Colonic mucosa (tissue), 4 donors: ENCODE results near the gene PKHD1. TPM values are rescaled to one million over a fixed set of nuclear protein-coding genes. Genes with fewer than 3 reads are reported as not detected.

Experiments used
- DNase-seq: peaks from one replicate; pipeline ENCODE4 v3.0.0-alpha.2; 2020
- H3K27ac ChIP-seq: fragments of 200-600 bp; one replicate; pipeline ENCODE4 v1.8.0; 2021
- H3K27me3 ChIP-seq: fragments of 200-600 bp; one replicate; pipeline ENCODE4 v1.8.0; 2021
- H3K36me3 ChIP-seq: fragments of 200-600 bp; one replicate; pipeline ENCODE4 v1.8.0; 2021
- H3K4me1 ChIP-seq: fragments of 200-600 bp; one replicate; pipeline ENCODE4 v1.8.0; 2021; ENCODE audit warnings: mild to moderate bottlenecking
- H3K4me3 ChIP-seq: fragments of 200-600 bp; one replicate; pipeline ENCODE4 v1.8.0; 2021
- H3K9ac ChIP-seq, 2 donors: one replicate each; pipeline ENCODE4 v1.7.0; 2013; ENCODE audit warnings: control low read depth in 2 of 2, low read depth in 2 of 2, low read length in 2 of 2
- H3K9me3 ChIP-seq: fragments of 200-600 bp; one replicate; pipeline ENCODE4 v1.8.0; 2021
- CTCF ChIP-seq: fragments of 200-600 bp; IDR thresholded peaks from one replicate; pipeline ENCODE4 v1.8.0; 2022; ENCODE audit warnings: antibody characterized with exemption, mild to moderate bottlenecking
- intact Hi-C: fragments of 100-400 bp; cut with DNase I; formaldehyde crosslinking; loops from one replicate; pipeline ENCODE4 v1.14.1; 2022
- total RNA-seq, 2 donors: library from RNA; stranded (reverse); fragmentation: NEBNext Ultra II Directional in 1 of 2; extraction: Animal tissue kit (Norgen Biotek cat#: 25700) in 1 of 2; gene quantifications; one replicate each; pipeline ENCODE4 v1.2.1, GENCODE V29; 2021
- donor health status: healthy.
- donor health status: DM: no; HTN: no; CAD: no.
- donor health status: DM: no; HTN: no; CAD: no.

PKHD1 gene
- total RNA-seq, 2 donors from 2014 or later = 0.08 to 0.10 TPM

GRCh38 chr6:51824940-51825339 is 262.5 kb downstream of the PKHD1 start:
- no peaks in the 10 kb centered on the region for H3K4me1 ChIP-seq

DNA sequence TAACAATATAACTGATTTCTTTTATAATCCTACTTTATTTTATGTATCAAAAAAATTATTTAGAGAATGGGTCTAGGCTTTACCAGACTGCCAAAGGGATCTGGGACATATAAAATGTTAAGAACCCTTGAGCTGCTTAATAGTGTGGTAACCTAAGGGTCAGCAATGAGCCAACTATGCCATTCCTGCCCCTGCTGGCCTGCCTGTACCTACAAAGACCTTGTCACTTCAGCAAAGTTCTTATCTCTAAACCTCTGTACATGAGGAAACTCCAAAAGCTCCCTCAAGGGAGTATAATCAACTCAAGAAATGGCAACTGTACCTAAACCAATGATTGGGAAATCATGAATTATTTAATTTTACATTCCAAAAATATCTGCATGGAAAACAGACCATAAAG is 266.9 kb downstream of the PKHD1 start:
- intact Hi-C loops = no loop called here
- Histone ChIP-seq H3K27ac (no peak overlapping the region), H3K4me1 (no peaks in the 10 kb centered on the region), H3K9ac (no peak overlapping the region), H3K4me3 (no peak overlapping the region), H3K9me3 (no peaks in the 10 kb centered on the region), H3K36me3 (no peaks in the 10 kb centered on the region), H3K27me3 (no peaks in the 10 kb centered on the region)
- TF ChIP-seq CTCF = no peak
- DNase-seq = no peak

More at GRCh38 chr6:51824940-51825339, 262.5 kb downstream of the PKHD1 start:
- no peaks in the 10 kb centered on the region for H3K36me3 ChIP-seq
- intact Hi-C loops = no loop called here
- no peak overlapping the region for H3K27ac ChIP-seq
- no peak overlapping the region for H3K9ac ChIP-seq
- no peak for DNase-seq
- H3K4me3 ChIP-seq = no peak overlapping the region
- no peaks in the 10 kb centered on the region for H3K27me3 ChIP-seq
- TF ChIP-seq CTCF = no peak
- H3K9me3 ChIP-seq = no peaks in the 10 kb centered on the region

DNA sequence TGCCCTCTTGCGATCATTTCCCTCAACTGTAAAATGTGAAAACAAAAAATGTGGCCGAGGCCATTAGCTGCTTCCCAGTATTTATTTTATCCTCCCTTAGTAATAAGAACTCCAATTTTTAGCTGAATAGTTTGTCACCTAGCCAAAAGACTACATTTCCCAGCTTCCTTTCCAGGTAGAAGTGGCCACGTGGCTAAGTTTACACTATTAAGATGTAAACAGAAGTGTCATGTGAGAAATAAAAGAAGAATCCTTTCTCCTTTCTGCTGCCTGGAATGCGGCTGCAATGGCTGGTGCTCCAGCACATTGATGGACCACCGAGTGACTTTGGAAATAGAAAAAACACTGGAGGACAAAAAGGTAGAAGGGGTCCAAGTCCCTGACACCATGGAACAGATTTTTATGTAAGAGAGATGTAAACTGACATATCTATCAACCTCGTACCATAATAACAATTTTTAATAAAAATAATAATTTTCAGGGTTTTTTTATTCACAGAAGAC is 268.8 kb downstream of the PKHD1 start:
- Histone ChIP-seq H3K9me3 (no peaks in the 10 kb centered on the region), H3K36me3 (no peaks in the 10 kb centered on the region), H3K27me3 (no peaks in the 10 kb centered on the region), H3K9ac (no peak overlapping the region), H3K4me1 (no peaks in the 10 kb centered on the region), H3K4me3 (no peak overlapping the region), H3K27ac (no peak overlapping the region)
- DNase-seq = no peak
- TF ChIP-seq CTCF = no peak
- intact Hi-C loops = no loop called here

DNA sequence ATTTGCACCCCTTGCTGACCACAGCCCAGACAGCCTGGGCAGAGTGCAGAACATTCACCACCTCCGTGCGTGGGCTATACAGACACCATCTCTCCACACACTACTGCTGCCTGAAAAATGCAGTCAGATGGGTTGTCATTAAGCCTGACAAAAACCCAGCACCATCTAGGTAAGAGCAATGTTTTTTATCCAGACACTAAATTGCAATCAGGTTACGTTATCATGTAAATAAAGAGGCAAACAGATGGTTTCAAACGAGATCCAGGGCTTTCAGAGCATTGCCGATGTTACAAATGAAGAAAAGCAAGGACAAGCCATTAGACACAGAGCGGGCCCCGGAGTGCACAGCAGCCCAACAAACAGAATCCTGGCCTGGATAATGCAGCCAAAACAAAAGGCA is 269.6 kb downstream of the PKHD1 start:
- TF ChIP-seq CTCF = no peak
- H3K4me3 ChIP-seq = no peak overlapping the region
- no peak overlapping the region for H3K27ac ChIP-seq
- DNase-seq = no peak
- intact Hi-C loops = no loop called here
- H3K4me1 ChIP-seq = no peaks in the 10 kb centered on the region
- no peaks in the 10 kb centered on the region for H3K9me3 ChIP-seq
- no peak overlapping the region for H3K9ac ChIP-seq
- H3K27me3 ChIP-seq = no peaks in the 10 kb centered on the region
- no peaks in the 10 kb centered on the region for H3K36me3 ChIP-seq

GRCh38 chr6:51814418-51814817 is 273.0 kb downstream of the PKHD1 start:
- intact Hi-C loops = no loop called here
- H3K4me3 ChIP-seq = no peak overlapping the region
- H3K27ac ChIP-seq = no peak overlapping the region
- TF ChIP-seq CTCF = no peak
- no peak for DNase-seq
- no peak overlapping the region for H3K9ac ChIP-seq
- H3K27me3 ChIP-seq = no peaks in the 10 kb centered on the region
- no peaks in the 10 kb centered on the region for H3K36me3 ChIP-seq
- no peaks in the 10 kb centered on the region for H3K9me3 ChIP-seq
- H3K4me1 ChIP-seq = no peaks in the 10 kb centered on the region
